GM19324 (cell line): Measurements from ENCODE around the gene ADORA3.

ENCODE experiments used
- ATAC-seq: cut with Tn5 transposase; IDR thresholded peaks from one replicate; pipeline ENCODE4 v1.9.1; 2021; ENCODE audit warnings: mild to moderate bottlenecking, moderate library complexity; ENCODE audit not compliant: unreplicated experiment, low FRiP score

The ADORA3 gene

GRCh38 chr1:111476761-111477309 is 26.6 kb downstream of the ADORA3 start:
- ATAC-seq, result peak; percentile 74

GRCh38 chr1:111476214-111476613 is 27.2 kb downstream of the ADORA3 start:
- no peak for ATAC-seq

GRCh38 chr1:111475701-111476100 is 27.7 kb downstream of the ADORA3 start:
- no peak for ATAC-seq

GRCh38 chr1:111474521-111474920 is 28.9 kb downstream of the ADORA3 start:
- no peak for ATAC-seq

- no peak for ATAC-seq
Measured at GRCh38 chr1:111474106-111474505, 29.3 kb downstream of the ADORA3 start.

GRCh38 chr1:111471538-111471937 is 31.9 kb downstream of the ADORA3 start:
- no peak for ATAC-seq

GRCh38 chr1:111471012-111471411 is 32.4 kb downstream of the ADORA3 start:
- peak; percentile 71 for ATAC-seq

GRCh38 chr1:111470596-111470995 is 32.8 kb downstream of the ADORA3 start:
- no peak for ATAC-seq

- no peak for ATAC-seq
Measured at GRCh38 chr1:111469539-111469938, 33.9 kb downstream of the ADORA3 start.

GRCh38 chr1:111468717-111469100 is 34.7 kb downstream of the ADORA3 start:
- ATAC-seq, result no peak

- ATAC-seq, result no peak
Measured at GRCh38 chr1:111467865-111468716, 35.3 kb downstream of the ADORA3 start.

- ATAC-seq, result no peak
Measured at GRCh38 chr1:111466480-111466879, 37.0 kb downstream of the ADORA3 start.

- no peak for ATAC-seq
Measured at GRCh38 chr1:111465754-111466153, 37.7 kb downstream of the ADORA3 start.

- ATAC-seq, result no peak
Measured at GRCh38 chr1:111463029-111463683, 40.3 kb downstream of the ADORA3 start.

- ATAC-seq, result no peak
Measured at GRCh38 chr1:111462370-111463028, 40.9 kb downstream of the ADORA3 start.

- ATAC-seq, result no peak
Measured at GRCh38 chr1:111461765-111462164, 41.7 kb downstream of the ADORA3 start.

- ATAC-seq, result no peak
Measured at GRCh38 chr1:111455642-111456031, 47.8 kb downstream of the ADORA3 start.

- no peak for ATAC-seq
Measured at GRCh38 chr1:111454859-111455641, 48.4 kb downstream of the ADORA3 start.

- no peak for ATAC-seq
Measured at GRCh38 chr1:111453706-111454105, 49.7 kb downstream of the ADORA3 start.

- no peak for ATAC-seq
Measured at GRCh38 chr1:111452581-111452980, 50.9 kb downstream of the ADORA3 start.
